DMS114 treated with DMSO at 0.1 percent for 48 hours (cell line): ENCODE data around the gene ARRDC3.
"Not testable (repeated sequence)": the region's sequence is repeated elsewhere in the genome, so short reads cannot be mapped to it uniquely, and the experiment has no call there.

Source experiments
- DNase-seq: peaks from one replicate; lab custom pipeline; 2025; ENCODE audit not compliant: unreplicated experiment; lab: John Stamatoyannopoulos, UW

Gene ARRDC3

GRCh38 chr5:91361055-91361701, 21.9 kb downstream of the ARRDC3 start:
- DNase-seq, result no peak

DNA sequence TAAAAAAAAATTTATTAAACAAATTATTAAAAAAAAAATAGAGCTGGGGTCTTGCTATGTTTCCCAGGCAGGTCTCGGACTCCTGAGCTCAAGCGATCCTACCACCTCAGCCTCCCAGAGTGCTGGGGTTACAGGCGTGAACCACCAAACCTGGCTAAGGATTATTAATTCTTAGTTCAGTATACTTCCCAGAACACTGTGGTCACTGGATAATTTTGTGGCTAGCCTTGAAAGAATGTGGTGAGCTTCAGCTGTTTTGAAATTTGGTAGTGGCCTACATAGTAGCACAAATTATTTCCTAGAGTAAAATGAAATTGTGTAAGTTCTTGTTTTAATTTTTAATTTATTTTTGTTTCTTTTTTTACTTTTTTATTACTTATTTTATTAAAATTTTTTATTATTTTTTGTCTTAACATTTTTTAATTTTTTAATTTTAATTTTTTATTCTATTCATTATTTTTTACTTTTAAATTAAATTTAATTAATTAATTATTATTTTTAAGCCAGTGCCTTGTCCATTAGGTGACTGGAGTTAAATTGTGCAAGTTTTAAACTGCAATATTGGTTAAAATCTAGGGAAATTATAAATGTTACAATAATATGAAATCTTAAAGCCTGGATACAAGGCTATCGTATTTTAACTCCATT, 23.0 kb downstream of the ARRDC3 start:
- no peak for DNase-seq

GRCh38 chr5:91357806-91358205, 25.3 kb downstream of the ARRDC3 start:
- DNase-seq, result no peak

- no peak for DNase-seq
These were observed 26.0 kb downstream of the ARRDC3 start for GRCh38 chr5:91357012-91357634.

GRCh38 chr5:91354867-91355266, 28.2 kb downstream of the ARRDC3 start:
- DNase-seq, result not testable (repeated sequence)

- DNase-seq, result no peak
These were observed 30.1 kb downstream of the ARRDC3 start for GRCh38 chr5:91352831-91353695.

- no peak for DNase-seq
These were observed 37.7 kb downstream of the ARRDC3 start for GRCh38 chr5:91345461-91345860.

DNA sequence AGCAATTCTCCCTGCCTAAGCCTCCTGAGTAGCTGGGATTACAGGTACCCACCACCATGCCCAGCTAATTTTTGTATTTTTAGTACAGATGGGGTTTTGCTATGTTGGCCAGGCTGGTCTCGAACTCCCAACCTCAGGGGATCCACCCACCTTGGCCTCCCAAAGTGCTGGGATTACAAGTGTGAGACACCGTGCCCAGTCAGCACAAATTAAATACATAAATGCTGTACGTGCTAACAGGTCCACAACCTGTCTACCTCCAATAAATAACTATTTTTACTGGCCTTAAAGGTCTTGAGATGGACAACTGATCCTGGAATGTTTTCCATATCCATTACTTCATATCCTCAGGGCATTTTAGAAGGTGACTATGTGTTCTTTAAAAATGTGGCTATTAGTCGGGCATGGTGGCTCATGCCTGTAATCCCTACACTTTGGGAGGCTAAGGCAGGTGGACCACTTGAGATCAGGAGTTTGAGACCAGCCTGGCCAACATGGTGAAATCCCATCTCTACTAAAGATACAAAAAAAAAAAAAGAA, 38.4 kb downstream of the ARRDC3 start:
- not testable (repeated sequence) for DNase-seq

DNA sequence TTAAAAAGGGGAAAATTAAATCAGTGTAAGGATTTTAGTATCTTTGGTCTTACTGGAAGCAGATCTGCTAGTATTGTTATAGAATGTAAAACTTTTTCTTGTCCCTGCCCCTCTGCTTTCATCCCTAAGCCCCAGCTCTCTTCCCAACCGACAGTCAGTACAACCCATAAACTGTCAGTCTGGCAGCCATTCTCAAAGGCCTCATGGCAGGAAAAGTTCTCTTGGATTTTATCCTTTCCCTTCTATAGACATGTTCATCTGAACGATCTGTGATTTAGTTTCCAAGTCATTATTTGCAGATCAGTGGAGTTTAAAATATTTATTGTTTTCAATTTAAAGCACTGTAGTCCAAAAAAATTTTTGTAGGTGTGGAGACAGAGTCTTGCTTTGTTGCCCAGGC, 39.2 kb downstream of the ARRDC3 start:
- no peak for DNase-seq

GRCh38 chr5:91342931-91343330, 40.2 kb downstream of the ARRDC3 start:
- DNase-seq, result not testable (repeated sequence)

GRCh38 chr5:91341154-91341553, 42.0 kb downstream of the ARRDC3 start:
- no peak for DNase-seq

GRCh38 chr5:91340532-91340931, 42.6 kb downstream of the ARRDC3 start:
- DNase-seq, result no peak

DNA sequence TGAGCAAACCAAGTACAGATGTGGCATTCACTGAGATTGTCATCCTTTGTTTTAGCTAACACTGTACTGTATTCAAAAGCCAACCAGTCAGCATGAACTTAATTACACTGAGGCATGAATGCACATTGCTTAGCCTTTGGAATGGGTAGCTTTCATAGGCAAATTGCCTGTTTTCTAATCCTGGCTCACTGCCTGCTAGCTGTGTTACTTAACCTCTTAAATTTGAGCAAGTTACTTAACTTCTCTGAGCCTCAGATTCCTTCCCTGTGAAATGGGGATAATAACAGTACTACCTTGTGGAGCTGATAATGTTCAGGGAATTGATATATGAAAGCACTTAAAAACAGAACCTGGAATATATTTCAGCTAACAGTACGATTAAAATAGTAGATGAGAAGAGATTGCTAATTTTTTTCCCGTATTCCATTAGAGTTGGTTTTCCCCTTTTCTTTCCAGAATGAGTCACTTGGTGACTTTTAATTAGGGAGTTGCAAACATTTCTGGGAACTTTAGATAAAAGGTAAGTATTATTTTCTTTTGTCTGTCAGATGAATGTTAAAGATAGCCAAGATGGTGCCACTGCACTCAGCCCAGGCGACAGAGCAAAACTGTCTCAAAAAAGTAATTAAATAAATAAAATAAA, 43.9 kb downstream of the ARRDC3 start:
- DNase-seq, result no peak

DNA sequence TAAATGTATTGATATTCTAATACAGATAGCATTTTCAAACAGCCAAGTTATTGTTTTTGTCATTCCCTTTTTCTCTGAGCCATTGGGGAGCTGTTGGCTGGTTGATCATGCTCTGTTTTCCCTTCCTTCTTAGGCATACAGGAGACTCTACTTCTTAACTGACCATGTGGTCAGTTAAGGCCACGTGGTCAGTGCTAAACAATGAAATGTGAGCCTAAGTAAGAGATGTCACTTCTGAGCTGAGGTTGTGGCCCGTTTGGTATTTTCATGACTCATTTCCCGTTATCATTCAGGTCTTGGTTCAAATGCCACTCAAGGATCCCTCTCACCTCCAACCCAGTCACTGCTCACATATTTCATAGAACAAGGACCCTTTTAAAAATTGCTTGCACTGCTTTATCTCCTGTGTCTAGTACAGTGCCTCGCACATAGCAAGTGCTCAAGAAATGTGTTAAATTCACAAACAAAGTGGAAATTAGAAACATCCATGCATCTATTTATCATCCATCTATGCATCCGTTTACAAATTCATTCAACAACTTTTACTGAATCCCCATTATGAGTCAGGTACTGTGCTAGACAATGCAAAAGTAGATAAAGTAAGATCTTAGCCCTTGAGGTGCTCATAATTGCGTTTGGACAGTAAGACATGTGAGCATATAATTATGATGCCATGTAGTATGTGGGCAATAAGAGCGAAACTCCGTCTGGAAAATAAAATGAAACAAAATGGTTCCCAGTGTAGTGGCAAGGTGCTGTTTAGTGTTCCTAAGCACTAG, 50.7 kb downstream of the ARRDC3 start:
- DNase-seq, result no peak

- no peak for DNase-seq
These were observed 51.4 kb downstream of the ARRDC3 start for GRCh38 chr5:91331705-91332104.

- no peak for DNase-seq
These were observed 53.8 kb downstream of the ARRDC3 start for GRCh38 chr5:91329283-91329682.

DNA sequence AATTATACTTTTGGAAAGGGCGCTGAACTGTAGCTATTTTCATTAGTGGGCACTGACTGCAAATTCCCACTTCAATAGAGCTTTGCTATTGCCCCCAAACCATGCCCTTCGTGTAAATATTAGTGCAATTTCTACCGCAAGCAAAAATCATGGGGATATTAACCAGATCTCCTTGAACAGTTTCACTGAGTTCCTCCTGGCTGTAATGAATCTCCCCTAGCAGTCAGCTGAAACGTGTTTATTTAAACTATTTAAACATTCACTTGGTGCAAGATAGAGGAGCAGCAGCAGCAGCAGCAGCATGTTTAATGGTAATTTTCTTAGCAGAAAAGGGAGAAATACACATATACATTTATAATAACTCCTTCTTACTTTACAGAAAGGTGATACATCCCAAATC, 54.4 kb downstream of the ARRDC3 start:
- no peak for DNase-seq

- not testable (repeated sequence) for DNase-seq
These were observed 60.1 kb downstream of the ARRDC3 start for GRCh38 chr5:91322981-91323380.

DNA sequence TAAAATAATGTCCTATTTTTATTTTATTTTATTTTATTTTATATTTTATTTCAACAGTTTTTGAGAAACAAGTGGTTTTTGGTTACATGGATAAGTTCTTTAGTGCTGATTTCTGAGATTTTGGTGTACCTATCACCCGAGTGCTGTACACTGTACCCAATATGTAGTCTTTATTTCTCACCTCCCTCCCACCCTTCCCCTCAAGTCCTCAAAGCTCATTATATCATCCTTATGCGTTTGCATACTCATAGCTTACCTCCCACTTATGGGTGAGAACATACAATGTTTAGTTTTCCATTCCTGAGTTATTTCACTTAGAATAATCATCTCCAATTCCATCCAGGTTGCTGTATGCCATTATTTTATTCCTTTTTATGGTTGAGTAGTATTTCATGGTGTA, 63.5 kb downstream of the ARRDC3 start:
- no peak for DNase-seq

GRCh38 chr5:91318724-91319123, 64.4 kb downstream of the ARRDC3 start:
- DNase-seq, result no peak
